Epidermal melanocyte (primary cell): Measurements from ENCODE around the gene ZNF77.
"Not testable (repeated sequence)": the region's sequence is repeated elsewhere in the genome, so short reads cannot be mapped to it uniquely, and the experiment has no call there.

Source experiments
- DNase-seq: peaks from one replicate; pipeline ENCODE4 v3.0.0; 2011; ENCODE audit warnings: low spot score; ENCODE audit not compliant: insufficient read length

ZNF77 gene

DNA sequence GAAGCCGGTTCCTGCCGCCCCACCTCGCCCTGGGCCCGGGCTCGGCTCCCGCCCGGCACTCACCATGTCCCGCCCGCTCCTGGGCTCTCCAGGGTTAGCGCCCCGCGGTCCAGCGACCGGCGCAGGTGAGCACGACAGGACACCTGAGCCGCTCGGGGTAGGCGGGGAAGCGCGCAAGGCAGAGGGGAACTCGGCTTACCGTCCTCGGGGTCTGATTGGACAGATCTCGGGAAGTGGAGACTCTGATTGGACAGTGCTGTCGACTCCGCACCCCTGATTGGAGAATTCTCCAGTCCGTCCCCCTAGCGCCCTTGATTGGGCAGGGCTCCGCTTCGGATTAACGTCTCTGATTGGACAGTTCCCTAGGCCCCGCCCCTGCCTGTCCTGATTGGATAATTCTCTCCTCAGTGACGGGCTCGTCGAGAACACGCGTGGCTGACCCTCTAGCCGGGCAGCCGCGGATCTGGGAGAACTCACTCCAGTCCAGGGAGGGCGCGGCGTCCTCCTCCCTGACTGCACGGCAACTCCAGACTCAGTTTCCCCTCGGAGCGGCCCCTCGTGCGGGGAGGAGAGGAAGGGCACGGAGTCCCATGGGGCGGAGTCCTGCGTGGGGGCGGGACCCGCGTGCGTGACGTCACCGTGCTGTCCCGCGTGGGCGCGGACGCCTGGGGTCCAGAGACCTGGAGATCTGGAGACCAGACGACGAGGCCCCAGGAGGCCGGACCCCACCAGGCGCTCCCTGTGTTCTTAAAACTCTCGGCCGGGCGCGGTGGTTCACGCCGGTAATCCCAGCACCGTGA is at the start of gene ZNF77:
Gene ZNF77, minus strand, starts transcription at position 197 of the 800 bp plus-strand sequence. Its CDS starts 131 bp downstream, at position 66.
- peak; percentile 100 for DNase-seq

DNA sequence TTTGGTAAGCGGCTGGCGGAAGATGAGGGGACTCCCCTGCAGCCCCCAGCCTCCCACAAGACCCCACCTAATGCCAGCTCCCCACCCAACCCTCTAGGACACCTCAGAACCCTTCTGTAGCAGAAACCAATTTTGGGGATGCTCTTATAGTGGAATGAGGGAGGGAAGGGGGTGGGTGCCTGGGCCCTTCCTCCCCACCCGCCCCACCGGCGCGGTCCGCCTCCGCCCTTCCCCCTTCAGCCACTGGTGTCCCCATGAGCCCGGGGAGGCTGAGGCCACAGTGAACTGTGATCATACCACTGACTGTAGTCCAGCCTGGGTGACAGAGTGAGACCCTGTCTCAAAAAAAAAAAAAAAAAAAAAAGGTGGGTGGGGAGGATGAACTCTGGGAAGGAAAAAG is 48.8 kb upstream of the ZNF77 start:
- DNase-seq, result no peak

DNA sequence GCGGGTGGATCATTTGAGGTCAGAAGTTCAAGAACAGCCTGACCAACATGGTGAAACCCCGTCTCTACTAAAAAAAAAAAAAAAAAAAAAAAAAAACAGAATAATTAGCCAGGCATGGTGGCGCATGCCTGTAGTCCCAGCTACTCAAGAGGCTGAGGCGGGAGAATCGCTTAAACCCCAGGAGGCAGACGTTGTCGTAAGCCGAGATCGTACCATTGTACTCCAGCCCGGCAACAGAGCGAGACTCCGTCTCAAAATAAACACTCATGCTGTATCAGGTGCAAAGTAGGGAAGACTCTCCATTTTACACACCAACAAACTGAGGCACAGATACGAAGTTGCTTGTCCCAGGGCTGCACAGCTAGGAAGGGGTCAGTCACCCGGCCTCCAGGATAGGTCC is 48.2 kb upstream of the ZNF77 start:
- no peak for DNase-seq

DNA sequence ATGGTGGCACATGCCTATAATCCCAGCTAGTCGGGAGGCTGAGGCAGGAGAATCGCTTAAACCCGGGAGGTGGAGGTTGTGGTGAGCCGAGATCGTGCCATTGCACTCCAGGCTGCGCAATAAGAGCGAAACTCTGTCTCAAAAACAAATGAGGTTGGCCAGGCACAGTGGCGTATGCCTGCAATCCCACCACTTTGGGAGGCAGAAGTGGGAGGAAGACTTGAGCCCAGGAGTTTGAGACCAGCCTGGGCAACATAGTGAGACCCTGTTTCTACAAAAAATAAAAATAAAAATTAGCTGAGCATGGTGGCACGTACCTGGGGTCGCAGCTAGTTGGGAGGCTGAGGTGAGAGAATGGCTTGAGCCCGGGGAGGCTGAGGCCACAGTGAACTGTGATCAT is 47.6 kb upstream of the ZNF77 start:
- not testable (repeated sequence) for DNase-seq

DNA sequence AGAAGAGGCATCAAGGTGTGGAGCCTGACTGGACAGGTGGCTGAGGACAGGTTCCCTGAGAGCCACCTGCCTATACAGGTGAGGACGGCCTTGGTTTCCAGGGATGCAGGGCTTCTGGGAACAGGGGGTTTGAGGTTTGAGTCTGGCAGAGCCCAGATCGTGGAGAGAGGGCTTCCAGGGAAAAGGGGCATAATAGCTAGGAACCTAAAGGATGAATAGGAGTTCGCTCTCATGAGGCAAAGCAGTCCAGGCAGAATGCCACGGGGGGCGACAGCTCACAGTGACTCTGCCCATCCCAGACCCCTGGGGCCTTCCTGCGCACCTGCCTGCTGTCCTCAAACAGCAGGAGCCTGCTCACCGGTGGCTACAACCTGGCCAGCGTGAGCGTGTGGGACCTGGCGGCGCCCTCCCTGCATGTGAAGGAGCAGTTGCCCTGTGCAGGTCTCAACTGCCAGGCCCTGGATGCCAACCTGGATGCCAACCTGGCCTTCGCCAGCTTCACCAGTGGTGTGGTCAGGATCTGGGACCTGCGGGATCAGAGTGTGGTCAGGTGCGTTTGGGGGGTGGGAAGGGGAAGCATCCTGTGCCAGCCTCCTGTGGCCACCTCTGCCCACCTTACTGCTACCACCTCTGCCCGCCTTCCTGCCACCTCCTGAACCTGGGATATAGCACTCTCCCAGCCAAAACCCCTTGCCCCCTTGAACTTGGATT is 44.6 kb upstream of the ZNF77 start:
- DNase-seq, result no peak

DNA sequence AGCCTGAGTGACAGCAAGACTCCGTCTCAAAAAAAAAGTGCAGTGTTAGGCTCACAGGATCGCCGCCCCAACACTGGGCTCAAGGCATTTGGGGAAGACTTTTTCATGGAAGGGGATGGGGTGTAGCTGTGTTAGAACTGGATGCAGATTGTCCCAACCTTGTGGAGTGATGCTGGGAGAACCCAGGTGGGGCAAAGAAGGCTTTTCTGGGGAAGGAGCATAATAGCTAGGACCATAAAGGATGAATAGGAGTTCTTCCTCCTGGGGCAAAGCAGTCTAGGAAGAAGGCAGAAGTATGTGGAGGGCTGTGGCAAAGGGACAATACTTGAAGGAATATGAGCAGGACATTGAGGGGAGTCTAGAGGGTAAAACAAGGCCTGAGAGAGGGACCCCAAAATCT is 43.8 kb upstream of the ZNF77 start:
- DNase-seq, result no peak

DNA sequence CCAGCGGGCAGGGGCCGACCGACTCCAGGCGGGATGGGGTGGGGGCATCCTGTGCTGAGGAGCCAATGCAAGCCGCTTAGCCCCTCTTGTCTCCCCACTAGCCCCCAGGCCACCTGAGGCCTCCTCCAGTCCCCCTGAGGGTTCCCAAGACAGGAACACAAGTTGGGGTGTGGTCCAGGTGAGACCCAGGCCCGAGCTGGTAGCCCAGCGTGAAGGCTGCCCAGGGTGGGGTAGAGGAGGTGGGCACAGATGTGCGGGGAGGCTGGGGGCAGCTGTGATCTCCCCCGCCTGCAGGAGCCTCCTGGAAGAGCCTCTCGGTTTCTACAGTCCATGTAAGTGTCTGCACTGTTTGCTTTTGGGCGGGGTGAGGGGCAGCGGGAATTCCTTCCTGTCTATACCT is 43.0 kb upstream of the ZNF77 start:
- DNase-seq, result no peak

DNA sequence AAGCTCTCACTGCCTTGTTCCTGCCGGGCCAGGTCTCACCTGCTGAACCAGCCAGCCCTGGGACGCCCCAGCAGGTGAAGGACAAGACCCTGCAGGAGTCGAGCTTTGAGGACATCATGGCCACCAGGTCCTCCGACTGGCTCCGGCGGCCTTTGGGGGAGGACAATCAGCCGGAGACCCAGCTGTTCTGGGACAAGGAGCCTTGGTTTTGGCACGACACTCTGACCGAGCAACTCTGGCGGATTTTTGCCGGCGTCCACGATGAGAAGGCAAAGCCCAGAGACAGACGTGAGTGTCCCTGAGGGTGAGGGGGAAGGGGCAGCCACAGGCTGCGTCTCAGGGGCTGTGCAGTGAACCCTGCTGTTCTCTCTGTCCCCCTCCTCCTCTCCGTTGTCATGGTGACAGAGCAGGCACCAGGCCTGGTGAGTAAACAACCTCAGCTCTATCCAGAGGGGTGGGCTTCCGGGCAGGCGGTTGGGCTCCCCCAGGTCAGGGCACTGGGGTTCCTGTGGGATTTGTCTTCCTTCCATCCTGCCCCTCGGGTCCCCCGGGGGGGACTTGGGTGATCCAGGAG is 42.3 kb upstream of the ZNF77 start:
- no peak for DNase-seq

DNA sequence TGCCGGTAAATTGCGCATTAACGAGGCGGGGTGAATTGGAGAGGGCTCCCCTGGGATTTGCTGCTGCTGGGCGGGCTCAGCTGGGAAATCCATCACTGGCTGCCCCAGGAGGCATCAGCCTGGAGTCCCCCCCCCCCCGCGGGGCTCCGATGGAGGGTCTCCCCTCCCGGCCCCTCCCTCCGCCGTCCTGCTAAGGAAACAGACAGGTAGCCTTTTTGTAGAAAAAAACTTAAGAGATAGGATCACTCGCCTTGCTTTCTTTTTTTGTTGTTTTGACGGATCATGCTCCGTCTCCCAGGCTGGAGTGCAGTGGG is 39.4 kb upstream of the ZNF77 start:
- DNase-seq, result no peak

DNA sequence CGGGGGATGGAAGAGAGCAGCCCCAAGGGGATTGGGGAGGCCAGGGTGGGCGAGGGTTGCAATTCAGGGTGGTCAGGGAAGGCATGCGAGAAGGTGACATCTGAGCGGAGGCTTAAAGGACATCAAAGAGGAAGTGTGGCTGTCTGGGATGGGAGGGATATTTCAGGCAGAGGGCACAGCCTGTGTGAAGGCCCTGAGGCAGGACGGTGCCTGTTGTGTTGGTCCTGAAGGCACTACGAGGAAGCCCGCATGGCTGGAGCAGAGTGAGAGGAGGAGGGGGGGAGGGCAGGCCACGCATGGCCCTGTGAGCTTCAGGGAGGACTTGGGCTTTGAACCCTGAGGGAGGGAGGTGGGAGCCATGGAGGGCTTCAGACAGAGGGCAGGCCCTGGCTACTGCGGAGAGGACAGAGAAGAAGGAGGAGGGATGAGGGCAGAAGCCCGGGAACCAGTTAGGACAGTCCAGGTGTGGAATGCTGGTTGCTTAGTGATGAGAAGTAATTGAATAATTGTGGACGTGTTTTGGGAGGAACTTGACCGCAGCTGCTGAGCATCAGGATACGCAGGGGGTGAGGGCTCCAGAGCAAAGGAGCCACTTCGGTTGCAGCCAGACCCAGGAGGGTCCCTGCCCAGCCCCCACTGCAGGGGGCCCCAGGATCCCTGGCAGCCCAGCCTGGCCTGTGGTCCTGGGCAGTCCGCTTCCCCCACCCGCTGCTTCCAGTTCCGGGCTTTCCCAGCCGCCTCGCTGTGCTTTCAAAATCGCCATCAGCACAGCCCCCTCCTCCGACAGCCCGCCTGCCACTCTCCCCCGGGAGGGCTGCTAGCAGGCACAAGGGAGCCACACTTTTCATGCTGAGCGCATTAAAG is 38.8 kb upstream of the ZNF77 start:
- DNase-seq, result no peak

DNA sequence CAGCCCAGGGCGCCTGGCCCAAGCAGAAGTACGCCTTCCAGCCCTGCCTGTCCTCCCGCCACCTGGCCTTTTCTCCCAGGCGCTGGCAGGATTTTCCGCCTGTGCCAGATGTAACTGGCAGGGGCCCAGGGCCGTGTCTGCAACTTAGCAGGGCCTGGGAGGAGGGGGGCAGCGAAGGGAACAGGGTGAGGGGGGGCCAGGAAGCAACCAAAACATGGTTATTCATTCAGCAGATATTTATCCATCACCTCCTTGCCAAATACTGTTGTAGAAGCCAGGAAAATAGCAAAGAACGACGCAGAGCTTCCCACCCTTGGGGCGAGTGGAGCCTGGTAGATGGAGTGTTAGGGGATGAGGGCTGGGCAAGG is 38.2 kb upstream of the ZNF77 start:
- peak; percentile 68 for DNase-seq

DNA sequence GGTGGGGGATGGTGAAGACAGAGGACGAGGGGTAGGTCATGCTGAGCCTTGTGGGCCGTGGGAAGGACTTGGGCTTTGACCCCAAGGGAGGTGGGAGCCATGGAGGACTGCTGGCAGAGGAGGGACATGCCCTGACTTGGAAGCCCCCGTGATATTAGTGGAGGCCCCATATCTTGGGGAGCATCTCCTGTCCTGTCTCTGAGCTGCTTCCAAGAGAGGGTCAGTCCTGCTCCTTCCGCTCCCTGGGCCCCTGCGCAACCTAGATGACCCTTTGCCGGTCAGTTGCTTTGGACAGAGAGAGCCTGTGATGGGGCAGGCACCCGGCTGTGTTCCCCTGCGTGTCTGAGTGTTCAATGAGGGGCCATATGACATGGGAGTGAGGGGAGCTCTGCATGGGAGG is 37.8 kb upstream of the ZNF77 start:
- no peak for DNase-seq

DNA sequence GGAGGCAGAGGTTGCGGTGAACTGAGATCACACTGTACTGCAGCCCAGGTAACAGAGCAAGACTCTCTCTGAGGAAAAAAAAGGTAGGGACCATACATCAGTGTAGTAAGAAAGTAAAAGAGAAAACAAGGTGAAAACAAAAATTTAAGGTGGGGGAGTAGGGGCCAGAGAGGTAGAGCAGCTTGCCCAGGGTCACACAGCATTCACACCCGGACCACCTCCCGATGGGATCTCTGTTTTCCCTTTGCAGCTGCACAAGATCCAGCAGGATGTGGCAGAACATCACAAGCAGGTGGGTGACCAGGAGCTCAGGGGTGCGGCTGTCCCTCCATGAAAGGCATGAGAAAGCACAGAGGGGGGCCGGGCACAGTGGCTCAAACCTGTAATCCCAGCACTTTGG is 37.1 kb upstream of the ZNF77 start:
- DNase-seq, result no peak

DNA sequence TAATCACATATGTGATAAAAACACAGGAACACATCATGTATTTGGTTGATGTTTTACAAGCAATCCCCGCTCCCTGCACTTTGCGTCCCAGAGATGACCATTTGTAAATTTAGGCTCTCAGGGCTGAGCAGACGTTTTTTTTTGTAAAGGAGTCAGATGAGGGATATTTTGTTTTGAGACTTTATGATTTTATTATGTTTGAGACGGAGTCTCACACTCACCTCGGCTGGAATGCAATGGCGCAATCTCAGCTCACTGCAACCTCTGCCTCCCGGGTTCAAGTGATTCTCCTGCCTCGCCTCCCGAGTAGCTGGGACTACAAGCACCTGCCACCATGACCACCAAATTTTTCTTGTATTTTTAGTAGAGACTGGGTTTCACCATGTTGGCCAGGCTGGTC is 34.0 kb upstream of the ZNF77 start:
- no peak for DNase-seq

DNA sequence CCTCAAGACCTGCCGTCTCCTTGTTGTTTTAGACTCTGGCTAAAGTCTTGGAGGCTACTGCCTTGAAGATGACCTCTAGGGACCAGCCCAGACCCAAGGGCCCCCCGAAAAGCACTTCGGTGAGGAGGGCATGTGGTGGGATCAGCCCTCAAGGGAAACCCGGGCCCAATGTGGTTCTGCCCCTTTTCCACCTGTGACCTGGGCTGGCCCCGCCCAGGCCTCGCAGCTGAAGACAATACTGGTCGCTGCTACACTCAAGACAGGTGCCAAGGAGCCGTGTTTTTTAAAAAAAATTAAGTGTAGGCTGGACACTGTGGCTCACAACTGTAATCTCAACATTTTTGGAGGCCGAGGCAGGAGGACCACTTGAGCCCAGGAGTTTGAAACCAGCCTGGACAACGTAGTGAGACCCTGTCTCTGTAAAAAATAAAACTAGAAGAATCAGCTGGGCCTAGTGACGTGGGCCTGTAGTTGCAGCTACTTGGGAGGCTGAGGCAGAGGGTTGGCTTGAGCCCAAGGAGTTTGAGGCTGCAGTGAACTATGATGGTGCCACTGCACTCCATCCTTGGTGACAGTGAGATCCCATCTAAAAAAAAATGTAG is 33.5 kb upstream of the ZNF77 start:
- no peak for DNase-seq

DNA sequence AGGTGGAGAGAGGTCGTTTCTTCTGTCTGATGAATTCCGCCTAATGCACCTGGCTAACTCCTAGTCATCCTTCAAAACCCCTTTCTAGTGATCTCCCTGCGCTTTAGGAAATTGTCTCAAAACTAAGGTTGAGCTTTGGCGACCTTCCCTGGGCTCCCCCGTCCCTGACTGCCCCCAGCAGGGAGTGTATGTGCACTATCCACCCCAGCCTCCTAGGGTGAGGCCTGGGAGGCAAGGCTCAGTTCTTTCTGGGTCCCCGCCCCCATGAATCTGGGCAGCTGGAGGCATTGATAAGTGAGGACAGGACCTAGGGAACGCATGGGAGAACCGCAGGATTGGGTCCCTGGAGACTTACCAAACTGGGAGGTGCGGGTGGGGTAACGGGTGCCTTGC is 33.0 kb upstream of the ZNF77 start:
- no peak for DNase-seq

DNA sequence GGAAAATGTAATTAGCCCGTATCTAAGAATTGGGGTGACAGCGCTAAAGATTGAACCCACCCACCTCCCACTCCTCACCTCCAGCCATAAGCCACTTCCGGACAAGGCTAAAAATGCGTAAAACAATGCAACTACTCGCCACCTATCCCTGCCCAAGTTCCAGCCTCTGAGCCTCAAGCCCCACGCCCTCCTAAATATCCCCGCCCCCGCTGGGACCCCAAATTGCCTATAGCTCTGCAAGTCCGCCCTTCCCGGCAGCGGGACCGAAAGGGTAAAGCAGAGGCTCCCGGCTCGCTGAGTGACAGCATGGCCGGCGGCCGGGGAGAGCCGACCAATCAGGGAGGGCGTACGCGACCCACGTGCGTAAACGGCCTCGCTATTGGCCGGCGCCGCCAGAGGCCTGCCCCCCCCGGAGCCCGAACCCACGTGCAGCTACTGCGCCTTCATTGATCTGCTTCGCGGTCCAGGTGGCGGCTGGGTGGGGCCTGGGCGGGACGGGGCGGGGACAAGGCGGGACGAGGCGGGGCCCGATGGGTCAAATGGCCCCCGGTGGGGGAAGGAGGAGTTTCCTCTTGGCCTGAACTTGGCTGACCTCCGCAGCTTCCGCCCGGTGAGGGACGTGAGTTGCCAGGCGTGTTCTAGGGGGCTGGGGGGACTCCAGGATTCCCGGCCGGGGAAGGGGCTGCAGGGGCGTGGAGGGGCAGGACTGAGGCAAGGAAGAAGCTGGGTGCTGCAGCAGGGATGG is 32.4 kb upstream of the ZNF77 start, which contains the start of gene TLE6:
Gene TLE6, plus strand, starts transcription at position 564 of the 745 bp plus-strand sequence. CDS start 670 bp downstream, outside the sequence.
- peak; percentile 98 for DNase-seq

DNA sequence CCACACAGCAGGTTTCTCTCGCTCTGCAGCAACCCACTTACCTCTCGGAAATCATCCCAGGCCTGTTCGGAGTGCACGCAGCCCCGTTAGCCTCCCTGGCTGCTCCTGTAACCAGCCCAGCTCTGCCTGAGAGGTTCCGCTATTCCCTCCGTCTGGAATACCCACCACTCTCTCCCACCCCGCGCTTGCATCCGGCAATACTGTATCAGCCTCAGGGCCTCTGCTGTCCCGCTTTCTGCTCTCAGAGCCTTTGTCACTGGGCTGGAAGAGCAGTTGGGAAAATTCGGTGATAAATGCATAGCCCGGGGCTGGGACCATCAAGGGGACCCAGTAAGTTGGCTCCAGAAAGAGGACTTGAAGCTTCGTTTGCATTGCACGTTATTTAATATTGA is 31.8 kb upstream of the ZNF77 start:
- no peak for DNase-seq

DNA sequence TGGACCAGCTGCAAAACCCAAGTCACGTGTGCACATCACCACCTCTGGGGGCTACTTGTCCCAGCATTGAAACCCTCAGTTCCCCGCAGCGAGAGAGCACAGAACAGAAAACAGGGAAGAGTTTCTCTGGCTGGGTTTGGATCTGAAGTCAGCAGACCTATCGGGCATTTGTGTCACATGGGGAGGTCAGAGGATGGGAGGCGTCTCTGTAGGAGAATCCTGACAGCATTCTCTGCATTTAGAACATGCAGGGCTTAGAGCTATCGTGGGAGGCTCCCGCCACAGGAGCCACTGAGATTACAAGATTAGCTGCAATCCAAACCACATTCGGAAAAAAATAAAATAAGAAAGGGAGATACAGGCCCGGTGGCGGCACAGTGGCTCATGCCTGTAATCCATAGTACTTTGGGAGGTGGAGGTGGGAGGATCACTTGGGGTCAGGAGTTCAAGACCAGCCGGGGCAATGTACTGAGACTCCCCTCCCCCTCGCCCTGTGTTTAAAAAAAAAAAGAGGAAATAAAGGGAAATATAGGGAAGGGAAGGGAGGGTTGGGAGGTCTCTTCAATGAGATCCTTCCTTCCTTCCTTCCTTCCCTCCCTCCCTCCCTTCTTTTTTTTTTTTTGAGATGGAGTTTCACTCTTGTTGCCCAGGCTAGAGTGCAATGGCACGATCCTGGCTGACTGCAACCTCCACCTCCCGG is 29.7 kb upstream of the ZNF77 start:
- peak; percentile 65 for DNase-seq

DNA sequence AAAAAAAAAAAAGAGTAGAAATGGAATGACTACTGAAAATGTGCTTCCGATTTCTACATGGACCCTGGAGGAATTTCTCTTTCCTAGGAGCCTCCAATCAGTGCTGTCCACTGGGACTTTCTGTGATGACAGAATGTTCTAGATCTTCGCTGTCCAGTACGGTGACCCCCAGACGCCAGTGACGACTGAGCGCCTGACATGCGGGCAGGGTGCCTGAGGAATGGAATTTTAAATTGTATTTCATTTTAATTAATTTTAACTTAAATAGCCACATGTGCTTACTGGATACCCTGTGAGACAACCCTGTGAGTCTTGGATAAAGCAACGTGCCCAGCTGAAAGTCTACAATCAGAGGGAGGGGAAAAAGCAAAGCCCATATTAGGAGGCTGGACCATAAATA is 28.5 kb upstream of the ZNF77 start:
- DNase-seq, result no peak
